Activated CD8-positive, alpha-beta T cell treated with anti-CD3 and anti-CD28 coated beads for 36 hours (primary cell): ENCODE measurements around the gene SPC25. TPM values are rescaled to one million over a fixed set of nuclear protein-coding genes. Genes with fewer than 3 reads are reported as not detected.
"Not testable (repeated sequence)": the region's sequence is repeated elsewhere in the genome, so short reads cannot be mapped to it uniquely, and the experiment has no call there.

Experiments
- ATAC-seq: fragments of 200-7000 bp; cut with Tn5 transposase; one replicate; pipeline ENCODE4 v1.10.0; 2021; ENCODE audit warnings: mild to moderate bottlenecking, moderate library complexity
- CTCF ChIA-PET: fragments of 350-600 bp; sonication (Branson Sonifier 250); formaldehyde crosslinking; loops from one replicate; lab custom pipeline; 2021; ENCODE audit warnings: antibody characterized with exemption; lab: Charles Lee
- POLR2A ChIA-PET: fragments of 350-600 bp; sonication (Branson Sonifier 250); formaldehyde crosslinking; loops from one replicate; lab custom pipeline; 2021; ENCODE audit warnings: antibody characterized with exemption; lab: Charles Lee
- DNase-seq: peaks from one replicate; pipeline ENCODE4 v3.0.0-alpha.2; 2020
- H3K27ac Mint-ChIP-seq: one replicate; pipeline ENCODE4 v1.8.0; 2021; ENCODE audit warnings: mild to moderate bottlenecking, mixed read lengths
- H3K27me3 Mint-ChIP-seq: one replicate; pipeline ENCODE4 v1.8.0; 2021; ENCODE audit warnings: mixed read lengths
- H3K36me3 Mint-ChIP-seq: one replicate; pipeline ENCODE4 v1.8.0; 2021; ENCODE audit warnings: low read depth, mixed read lengths
- H3K4me1 Mint-ChIP-seq: one replicate; pipeline ENCODE4 v1.8.0; 2021; ENCODE audit warnings: low read depth, mixed read lengths
- H3K4me3 Mint-ChIP-seq: one replicate; pipeline ENCODE4 v1.8.0; 2021; ENCODE audit warnings: mild to moderate bottlenecking, moderate library complexity, mixed read lengths
- H3K9me3 Mint-ChIP-seq: one replicate; pipeline ENCODE4 v1.8.0; 2021; ENCODE audit warnings: mixed read lengths
- CTCF ChIP-seq: fragments of 200-600 bp; IDR thresholded peaks from one replicate; pipeline ENCODE4 v1.8.0; 2022; ENCODE audit warnings: antibody characterized with exemption, mild to moderate bottlenecking
- intact Hi-C: fragments of 100-400 bp; cut with micrococcal nuclease; formaldehyde crosslinking; loops from one replicate; pipeline ENCODE4 v1.10.0; 2022
- total RNA-seq, 2 experiments: library from RNA; stranded (reverse); gene quantifications; one replicate each; pipeline ENCODE4 v1.2.3, GENCODE V29; 2021

Gene SPC25
- total RNA-seq, 2 experiments from 2014 or later: 32.0 to 35.6 TPM

- Mint-ChIP-seq H3K27ac (no peak overlapping the region), H3K4me1 (peaks cover under 1% of the 10 kb centered on the region), H3K36me3 (no peaks in the 10 kb centered on the region), H3K4me3 (no peak overlapping the region), H3K9me3 (no peaks in the 10 kb centered on the region), H3K27me3 (peaks cover 3% of the 10 kb centered on the region)
- no peak for TF ChIP-seq CTCF
- ATAC-seq (no peak), DNase-seq (no peak)
- POLR2A ChIA-PET: interaction anchor here (1.5 kb wide), 1 partner anchor 29 kb away, joined by 3 read pairs; no protein-coding TSS in a partner anchor
- intact Hi-C loops: no loop called here
- CTCF ChIA-PET: interaction anchor here (1.3 to 1.6 kb wide), 4 partner anchors 12 to 588 kb away, joined by 3 to 4 read pairs (median 4); no protein-coding TSS in a partner anchor
Measured at GRCh38 chr2:168934826-168935225, 44.6 kb upstream of the SPC25 start.

- H3K4me1 Mint-ChIP-seq, H3K4me3 Mint-ChIP-seq, H3K27me3 Mint-ChIP-seq, H3K9me3 Mint-ChIP-seq, intact Hi-C loops, H3K27ac Mint-ChIP-seq, H3K36me3 Mint-ChIP-seq, ATAC-seq, DNase-seq, POLR2A ChIA-PET: not testable (repeated sequence)
- CTCF ChIA-PET: interaction anchor here (0.6 kb wide), 1 partner anchor 11 kb away, joined by 3 read pairs; no protein-coding TSS in a partner anchor
Measured at GRCh38 chr2:168932174-168932573, 41.9 kb upstream of the SPC25 start.

- peaks cover 13% of the 10 kb centered on the region for H3K27me3 Mint-ChIP-seq
- no peak for ATAC-seq
- ChIA-PET POLR2A (interaction anchor here (1.1 kb wide), 1 partner anchor 9 kb away, joined by 3 read pairs; no protein-coding TSS in a partner anchor), CTCF (interaction anchor here (2.0 kb wide), 1 partner anchor 9 kb away, joined by 6 read pairs; no protein-coding TSS in a partner anchor)
- intact Hi-C loops: no loop called here
- no peak overlapping the region for H3K27ac Mint-ChIP-seq
- no peak for TF ChIP-seq CTCF
- no peak overlapping the region for H3K4me3 Mint-ChIP-seq
- no peak for DNase-seq
- no peaks in the 10 kb centered on the region for H3K9me3 Mint-ChIP-seq
- no peaks in the 10 kb centered on the region for H3K36me3 Mint-ChIP-seq
- H3K4me1 Mint-ChIP-seq: no peaks in the 10 kb centered on the region
Measured at GRCh38 chr2:168930242-168930641, 40.0 kb upstream of the SPC25 start.

- Mint-ChIP-seq H3K9me3 (no peaks in the 10 kb centered on the region), H3K4me3 (no peak overlapping the region), H3K27ac (no peak overlapping the region), H3K27me3 (peaks cover 12% of the 10 kb centered on the region), H3K4me1 (no peaks in the 10 kb centered on the region), H3K36me3 (no peaks in the 10 kb centered on the region)
- POLR2A ChIA-PET: no interaction called here
- no peak for TF ChIP-seq CTCF
- intact Hi-C loops: no loop called here
- no peak for ATAC-seq
- no peak for DNase-seq
- CTCF ChIA-PET: no interaction called here
Measured at GRCh38 chr2:168929031-168929430, 38.8 kb upstream of the SPC25 start.

- intact Hi-C loops: no loop called here
- Mint-ChIP-seq H3K9me3 (no peaks in the 10 kb centered on the region), H3K27me3 (peaks cover 12% of the 10 kb centered on the region), H3K4me3 (no peak overlapping the region), H3K27ac (no peak overlapping the region), H3K4me1 (no peaks in the 10 kb centered on the region), H3K36me3 (no peaks in the 10 kb centered on the region)
- TF ChIP-seq CTCF: no peak
- ChIA-PET CTCF (no interaction called here), POLR2A (no interaction called here)
- no peak for DNase-seq
- ATAC-seq: no peak
Measured at GRCh38 chr2:168928113-168928831, 38.0 kb upstream of the SPC25 start.
